ENCODE data around the gene KIF6. TPM values are rescaled to one million over a fixed set of nuclear protein-coding genes. Genes with fewer than 3 reads are reported as not detected.
A peak's percentile ranks its signal among the peaks of the same experiment; 100 is the strongest.

KIF6 gene
- total RNA-seq, 1 donor from 2014 or later, result 0.78 TPM

DNA sequence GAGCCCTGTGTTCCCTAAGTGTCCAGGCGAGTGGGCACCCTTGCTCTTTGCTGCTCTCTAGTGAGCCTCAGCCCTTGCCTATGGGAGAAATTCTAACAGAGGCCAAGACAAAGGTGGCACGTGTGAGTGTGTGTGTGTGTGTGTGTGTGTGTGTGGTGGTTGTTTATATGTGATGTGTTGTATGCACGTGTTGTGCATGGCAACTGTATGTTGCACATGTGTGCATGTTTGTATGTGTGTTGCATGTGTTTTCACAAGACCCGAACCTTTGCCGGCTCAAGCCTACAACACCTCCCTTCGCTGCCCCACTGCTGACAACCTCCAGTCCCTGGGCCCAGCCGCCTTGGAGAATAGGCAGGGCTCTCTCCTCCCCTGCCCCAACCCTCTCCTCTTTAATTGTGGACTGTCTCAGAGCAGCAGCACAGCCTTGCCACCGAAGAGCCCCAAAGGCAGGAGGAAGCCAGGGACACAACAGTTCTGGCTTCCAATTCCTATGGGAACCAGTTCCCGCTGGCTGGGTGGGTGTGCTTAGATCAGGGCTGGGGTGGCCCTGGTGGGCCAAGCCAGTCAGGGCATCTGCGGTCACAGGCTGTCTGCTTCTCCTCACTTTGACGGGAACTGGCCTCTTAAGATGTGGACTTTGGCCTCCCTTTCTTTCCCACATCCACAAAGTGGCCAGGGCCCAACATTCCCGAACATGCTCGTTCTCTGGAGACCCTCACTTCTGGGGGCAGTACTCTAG is 405.4 kb downstream of the KIF6 start:
- DNase-seq (ENCODE audit: low spot score), result no peak

- no peak for DNase-seq (ENCODE audit: low spot score)
Measured at GRCh38 chr6:39317256-39317655, 408.0 kb downstream of the KIF6 start.

GRCh38 chr6:39314273-39314795 is 410.9 kb downstream of the KIF6 start, which contains the start of gene KCNK17:
Gene KCNK17, minus strand, starts transcription at chr6:39314419. Its CDS starts 99 bp downstream, at chr6:39314320.
- DNase-seq (ENCODE audit: low spot score), result no peak

GRCh38 chr6:39313526-39314272 is 411.5 kb downstream of the KIF6 start:
- DNase-seq (ENCODE audit: low spot score), result no peak

DNA sequence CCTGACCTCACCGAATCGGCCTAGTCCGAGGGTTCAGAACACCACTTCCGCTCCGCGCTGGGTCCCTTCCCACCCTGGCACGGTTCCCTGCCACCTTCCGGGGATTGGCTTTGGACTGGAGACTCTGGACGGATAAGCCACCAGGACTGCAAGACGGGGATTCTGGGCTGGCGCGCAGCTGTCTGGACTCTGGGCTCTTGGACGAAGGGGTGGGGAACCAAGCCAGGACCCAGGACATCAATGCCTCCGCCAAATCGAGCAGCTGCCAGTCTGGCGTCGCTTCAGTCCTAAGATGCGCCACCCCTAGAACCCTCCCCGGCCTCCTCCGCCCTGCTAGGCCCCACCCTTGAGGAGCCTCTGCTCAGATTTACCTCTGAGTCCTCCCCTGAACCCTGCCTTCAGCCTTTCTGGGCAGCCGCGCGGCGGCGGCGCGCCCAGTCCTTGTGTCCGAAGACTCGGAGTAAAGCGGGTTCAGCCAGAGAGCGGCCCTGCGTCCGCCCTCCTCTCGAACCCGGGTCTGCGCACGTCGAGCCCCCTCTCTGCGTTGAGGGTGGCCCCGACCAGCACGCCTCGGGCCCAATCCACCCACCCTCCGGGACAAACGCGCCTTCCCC is 412.2 kb downstream of the KIF6 start:
- DNase-seq (ENCODE audit: low spot score), result no peak

DNA sequence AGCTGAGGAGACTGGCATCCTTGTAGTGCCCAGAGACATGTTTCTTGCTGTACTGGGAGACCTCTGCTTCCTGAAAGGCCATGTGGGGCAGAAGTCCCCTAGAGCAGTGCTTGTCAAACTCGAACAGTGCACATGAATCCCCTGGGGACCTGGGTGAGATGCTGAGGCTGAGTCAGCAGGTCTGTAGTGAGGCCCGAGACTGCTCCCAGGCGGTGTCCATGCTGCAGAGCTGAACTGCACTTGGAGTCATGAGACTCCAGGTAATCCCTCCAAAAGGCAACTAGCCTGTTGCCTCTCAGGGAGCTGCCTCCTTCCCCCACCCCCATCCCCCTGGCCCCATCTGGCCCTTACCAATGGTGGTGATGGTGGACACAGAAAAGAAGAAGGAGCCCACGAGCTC is 414.7 kb downstream of the KIF6 start:
- DNase-seq (ENCODE audit: low spot score), result no peak

DNA sequence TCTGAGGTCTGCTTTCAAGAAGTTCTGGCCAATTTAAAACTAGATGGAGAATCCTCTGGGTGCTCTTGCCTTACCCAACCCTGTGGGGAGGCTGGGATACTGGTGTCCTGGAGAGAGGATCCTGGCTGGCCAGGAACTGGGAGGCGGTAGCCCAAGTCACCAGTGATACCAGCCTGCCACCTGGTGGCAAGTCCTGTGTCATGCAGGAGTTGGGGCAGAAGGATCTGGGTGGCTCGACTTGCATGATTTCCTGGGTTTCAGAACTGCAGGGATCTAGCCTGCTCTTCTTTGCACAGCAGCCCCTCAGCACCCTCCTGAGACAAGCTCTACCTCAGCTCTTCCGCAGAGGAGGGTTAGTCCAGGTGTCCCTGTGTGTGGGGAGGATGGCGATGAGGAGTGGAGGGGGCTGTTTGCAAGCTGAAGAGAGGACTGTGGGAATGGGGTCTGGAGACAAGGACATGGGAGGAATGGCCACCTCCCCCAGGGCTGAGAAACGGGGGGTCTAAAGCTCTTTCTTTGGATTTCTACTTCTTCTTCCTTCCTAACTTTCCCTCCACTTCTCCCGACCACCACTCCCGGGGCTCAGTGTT is 415.2 kb downstream of the KIF6 start:
- DNase-seq (ENCODE audit: low spot score), result peak; percentile 78

DNA sequence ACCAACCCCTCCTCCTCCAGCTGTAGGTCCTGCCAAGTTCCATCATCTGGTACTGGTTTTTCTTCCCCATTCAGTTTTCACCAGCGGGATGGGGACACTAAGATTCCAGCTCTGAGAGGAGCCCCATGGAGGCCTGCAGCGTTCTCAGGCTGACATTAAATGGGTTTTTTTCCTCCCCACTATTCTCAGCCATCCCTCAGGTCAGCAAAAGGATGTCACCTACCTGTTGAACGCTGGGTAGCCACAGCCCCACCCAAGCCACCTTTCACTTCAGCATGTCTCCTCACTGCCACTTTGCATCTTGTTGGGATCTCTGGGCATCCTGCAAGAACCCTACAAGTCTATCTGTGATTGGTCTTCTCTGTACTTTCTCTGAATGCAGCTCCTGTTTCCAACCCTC is 417.7 kb downstream of the KIF6 start:
- DNase-seq (ENCODE audit: low spot score), result no peak

- no peak for DNase-seq (ENCODE audit: low spot score)
Measured at GRCh38 chr6:39304951-39305350, 420.3 kb downstream of the KIF6 start.

- DNase-seq (ENCODE audit: low spot score), result no peak
Measured at GRCh38 chr6:39303425-39304153, 421.6 kb downstream of the KIF6 start.

GRCh38 chr6:39302669-39303424 is 422.4 kb downstream of the KIF6 start:
- DNase-seq (ENCODE audit: low spot score), result peak; percentile 86

DNA sequence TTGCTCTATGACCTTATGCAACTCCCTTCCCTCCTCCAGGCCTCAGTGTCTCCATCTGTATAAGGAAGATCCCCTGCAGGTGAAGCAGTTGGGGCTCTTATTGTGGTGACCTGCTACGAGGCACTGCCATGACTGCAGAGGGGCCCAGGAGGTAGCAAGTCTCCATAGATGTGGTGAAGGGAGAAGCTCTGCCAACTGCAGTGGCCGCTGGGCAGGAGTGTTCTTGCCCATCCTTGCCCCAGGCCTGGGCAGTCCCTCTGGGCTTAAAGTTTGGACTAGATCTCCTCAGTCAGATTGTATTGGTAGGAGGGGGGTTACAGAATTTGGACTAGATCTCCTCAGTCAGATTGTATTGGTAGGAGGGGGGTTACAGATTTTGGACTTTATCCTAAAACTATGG is 423.2 kb downstream of the KIF6 start:
- DNase-seq (ENCODE audit: low spot score), result no peak

DNA sequence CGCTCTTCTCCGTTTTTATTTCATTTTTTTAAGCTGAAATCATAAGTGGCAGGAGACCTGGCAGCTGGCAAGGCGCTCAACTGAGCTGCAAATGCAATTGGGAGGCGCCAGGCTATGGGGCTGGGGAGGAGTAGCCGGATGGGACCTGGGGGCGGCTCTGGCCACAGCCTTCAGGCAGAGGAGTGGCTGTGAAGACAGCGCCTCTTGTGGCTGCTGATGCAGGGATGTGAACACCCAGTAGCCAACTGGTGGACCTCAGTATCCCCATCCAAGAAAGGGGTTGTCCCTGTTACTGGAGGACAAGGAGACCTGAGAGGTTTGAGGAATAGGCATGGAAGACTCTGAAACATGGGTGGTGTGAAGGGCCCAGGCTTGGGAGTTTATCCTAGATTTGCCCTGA is 423.6 kb downstream of the KIF6 start:
- no peak for DNase-seq (ENCODE audit: low spot score)

DNA sequence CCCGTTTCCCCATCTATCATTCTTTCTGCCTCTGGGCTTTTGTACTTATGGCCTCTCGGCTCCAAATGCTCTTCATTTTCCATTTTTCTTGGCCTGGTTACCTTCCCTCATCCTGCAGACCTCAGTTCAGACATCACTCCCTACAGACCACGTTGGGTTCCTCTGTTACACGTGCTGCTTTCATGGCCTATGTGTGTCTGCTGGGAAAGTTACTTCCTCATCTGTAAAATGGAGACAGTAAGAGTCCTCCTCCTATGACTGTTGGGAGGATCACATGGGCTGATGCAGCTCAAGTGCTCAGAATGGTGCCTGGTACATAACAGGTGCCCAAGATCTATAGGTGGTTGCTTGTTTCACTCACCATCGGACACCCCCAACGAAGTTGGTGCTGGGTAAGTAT is 424.5 kb downstream of the KIF6 start:
- DNase-seq (ENCODE audit: low spot score), result no peak

DNA sequence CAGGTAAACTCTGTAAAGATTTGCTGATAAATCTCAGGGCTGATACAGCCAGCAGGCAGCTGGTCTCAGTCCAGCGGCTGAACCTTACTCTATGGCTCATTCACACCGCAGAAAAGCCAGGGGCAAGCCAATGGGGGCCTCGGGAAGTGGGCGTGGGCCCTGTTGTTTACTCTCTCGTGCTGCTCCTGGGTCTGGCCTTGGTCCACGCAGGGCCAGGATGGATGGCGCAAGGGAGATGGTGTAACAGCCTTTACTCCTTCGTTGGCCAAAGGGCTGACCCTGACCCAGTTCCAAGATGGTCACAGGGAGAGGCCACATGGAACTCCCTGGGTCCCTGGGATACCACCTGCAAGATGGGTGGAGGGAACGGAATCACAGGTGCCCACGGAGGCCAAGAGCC is 427.1 kb downstream of the KIF6 start:
- DNase-seq (ENCODE audit: low spot score), result no peak

DNA sequence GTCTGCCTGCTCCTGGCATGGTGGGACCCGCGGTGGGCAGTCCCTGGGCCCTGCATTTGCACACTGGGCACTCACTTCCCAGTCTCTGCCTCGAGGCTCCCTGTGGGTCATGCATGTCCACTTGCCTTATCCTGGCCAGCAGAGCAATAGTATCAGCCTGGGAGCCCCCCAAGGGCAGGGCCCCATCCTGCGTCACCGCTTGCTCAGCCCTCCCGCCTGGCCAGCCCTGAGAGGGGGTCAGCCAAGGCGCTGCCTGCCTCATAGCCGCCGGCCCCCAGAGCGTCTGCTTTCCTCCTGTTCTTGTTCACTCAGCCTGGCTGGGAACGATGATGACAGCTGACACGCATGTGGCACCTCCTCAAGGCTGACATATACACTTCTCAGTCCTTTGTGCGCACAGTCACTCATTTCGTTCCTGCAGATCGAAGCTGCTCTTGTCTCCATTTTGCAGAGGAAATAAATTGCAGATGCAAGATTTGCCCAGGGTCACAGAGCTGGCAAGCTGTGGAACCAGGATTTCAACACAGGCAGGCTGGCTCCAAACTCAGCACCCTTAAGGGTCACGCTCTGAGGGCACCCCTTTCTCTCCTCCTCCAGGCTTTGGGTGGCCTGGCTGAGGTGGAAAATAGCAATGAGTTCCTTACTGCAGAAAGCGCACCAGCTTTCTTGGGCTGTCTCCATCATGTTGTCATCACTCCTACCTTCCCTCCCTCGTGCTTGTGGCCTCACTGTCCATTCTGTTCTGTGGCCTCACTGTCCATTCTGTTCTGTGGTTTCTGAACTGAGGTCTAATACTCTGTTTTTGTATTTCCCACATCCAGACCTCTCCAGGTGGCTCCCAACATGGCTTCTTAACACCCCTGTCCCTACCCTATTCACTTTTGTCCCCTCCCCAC is 428.2 kb downstream of the KIF6 start:
- no peak for DNase-seq (ENCODE audit: low spot score)

DNA sequence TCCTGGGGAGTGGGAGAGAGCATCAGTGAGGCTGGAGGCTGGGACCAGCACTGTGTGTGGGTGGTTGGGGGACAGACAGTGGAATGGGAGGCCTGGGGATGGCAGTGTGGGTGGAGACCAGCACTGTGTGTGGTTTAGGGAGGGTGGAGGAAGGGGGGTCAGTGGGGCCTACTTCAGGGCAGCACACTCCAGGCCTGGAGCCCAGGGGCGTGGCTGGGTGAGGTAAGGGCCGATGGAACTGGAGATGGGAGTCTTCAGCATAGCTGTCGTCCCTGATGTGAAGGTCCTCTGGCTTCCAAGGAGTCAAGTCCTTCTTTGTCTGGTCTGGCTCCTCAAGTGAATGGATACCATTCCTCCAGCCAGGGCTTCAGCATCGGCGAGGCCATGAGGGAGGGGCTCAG is 429.6 kb downstream of the KIF6 start:
- DNase-seq (ENCODE audit: low spot score), result no peak

DNA sequence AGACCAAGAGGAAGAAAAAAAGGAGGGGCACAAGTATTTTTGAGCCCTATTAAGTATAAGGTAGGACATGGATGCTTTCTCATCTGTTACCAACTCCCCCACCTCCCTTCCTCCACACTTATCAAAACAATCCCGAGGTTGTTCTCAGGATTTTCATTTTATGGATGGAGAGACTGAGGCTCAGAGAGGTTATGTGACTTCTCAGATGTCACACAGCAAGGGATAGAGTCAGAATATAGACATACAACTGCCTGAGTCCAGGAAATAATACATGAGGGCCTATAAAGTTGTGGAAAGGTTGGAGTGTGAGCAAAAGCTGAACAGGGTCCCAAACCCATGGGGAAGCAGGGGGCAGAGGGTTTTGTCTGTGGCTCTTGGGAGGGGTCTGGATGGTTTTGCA is 430.3 kb downstream of the KIF6 start:
- no peak for DNase-seq (ENCODE audit: low spot score)

DNA sequence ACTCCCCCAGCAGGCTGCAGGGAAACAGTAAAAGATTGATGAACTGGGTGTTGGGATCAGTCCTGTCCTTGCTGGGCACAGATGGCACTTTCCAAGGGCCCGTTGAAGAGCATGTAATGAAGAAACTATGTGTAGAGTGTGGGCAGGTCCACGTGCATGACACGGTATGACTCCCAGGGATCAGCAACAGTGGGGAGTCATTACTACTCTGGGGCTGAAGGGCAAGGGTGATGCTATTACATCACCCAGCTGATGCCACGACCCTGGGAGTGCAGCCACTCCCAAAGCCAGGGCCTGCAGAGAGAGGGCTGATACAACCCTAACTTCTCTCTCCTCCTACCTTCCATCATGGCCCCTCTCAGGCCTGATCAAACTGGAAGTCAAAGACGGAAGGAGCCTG is 431.1 kb downstream of the KIF6 start:
- DNase-seq (ENCODE audit: low spot score), result no peak

- no peak for DNase-seq (ENCODE audit: low spot score)
Measured at GRCh38 chr6:39292637-39293036, 432.6 kb downstream of the KIF6 start.
